ENCODE measurements around the gene ZNF660. TPM values are rescaled to one million over a fixed set of nuclear protein-coding genes. Genes with fewer than 3 reads are reported as not detected.

The ZNF660 gene
- total and polyA plus RNA-seq, 7 donors = 0.60 to 4.9 (median 2.8) TPM; not detected in 1

- Histone ChIP-seq H3K27me3 (no peaks in the 10 kb centered on the region), H3K4me1 (peaks cover 0 to 15% (median 4%) of the 10 kb centered on the region in 4 donors), H3K36me3 (peaks cover 7 to 77% (median 20%) of the 10 kb centered on the region in 4 donors), H3K4me3 (no peak overlapping the region), H3K9me3 (no peaks in the 10 kb centered on the region), H3K27ac (no peak overlapping the region)
- 97 to 98% methylated on average over 3 of the region's 3 CpGs for WGBS, 2 donors
- intact Hi-C loops (cut with DNase I) = no loop called here
- TF ChIP-seq POLR2AphosphoS5 (IDR thresholded peaks at IDR 0.05) = no peak
- TF ChIP-seq POLR2A (IDR thresholded peaks at IDR 0.05) = no peak
- no peak for TF ChIP-seq CTCF (IDR thresholded peaks at IDR 0.05)
- no peak for TF ChIP-seq EP300 (IDR thresholded peaks at IDR 0.05)
- no peak for DNase-seq
Observed at GRCh38 chr3:44632193-44632592, 47.4 kb downstream of the ZNF660 start.

- H3K4me1 ChIP-seq = no peaks in the 10 kb centered on the region
- no peaks in the 10 kb centered on the region for H3K27me3 ChIP-seq
- intact Hi-C loops (cut with DNase I) = no loop called here
- peaks cover 16 to 65% (median 29%) of the 10 kb centered on the region in 4 donors for H3K36me3 ChIP-seq
- H3K9me3 ChIP-seq = peaks cover 0 to 30% (median 7%) of the 10 kb centered on the region in 4 donors
- TF ChIP-seq EP300 (IDR thresholded peaks at IDR 0.05) (no peak), POLR2AphosphoS5 (IDR thresholded peaks at IDR 0.05) (no peak), CTCF (IDR thresholded peaks at IDR 0.05) (no peak), POLR2A (IDR thresholded peaks at IDR 0.05) (no peak)
- 97 to 98% methylated on average over 4 of the region's 4 CpGs for WGBS, 2 donors
- H3K4me3 ChIP-seq = no peak overlapping the region
- no peak for DNase-seq
- no peak overlapping the region for H3K27ac ChIP-seq
Observed at GRCh38 chr3:44642337-44642736, 57.6 kb downstream of the ZNF660 start.

GRCh38 chr3:44643024-44643423, 58.3 kb downstream of the ZNF660 start:
- no peak overlapping the region for H3K4me3 ChIP-seq
- DNase-seq = no peak
- TF ChIP-seq EP300 (IDR thresholded peaks at IDR 0.05) (no peak), POLR2A (IDR thresholded peaks at IDR 0.05) (no peak)
- no peak overlapping the region for H3K27ac ChIP-seq
- H3K27me3 ChIP-seq = no peaks in the 10 kb centered on the region
- H3K4me1 ChIP-seq = peaks cover 0 to under 1% (median 0%) of the 10 kb centered on the region in 4 donors
- H3K36me3 ChIP-seq = peaks cover 16 to 59% (median 28%) of the 10 kb centered on the region in 4 donors
- 98 to 99% methylated on average over 4 of the region's 4 CpGs for WGBS, 2 donors
- intact Hi-C loops (cut with DNase I) = no loop called here
- peaks cover 0 to 30% (median 7%) of the 10 kb centered on the region in 4 donors for H3K9me3 ChIP-seq

GRCh38 chr3:44647771-44648170, 63.0 kb downstream of the ZNF660 start:
- Histone ChIP-seq H3K27ac (no peak overlapping the region), H3K36me3 (peaks cover 6 to 34% (median 21%) of the 10 kb centered on the region in 4 donors), H3K27me3 (no peaks in the 10 kb centered on the region), H3K4me1 (peaks cover 0 to 15% (median 6%) of the 10 kb centered on the region in 4 donors), H3K4me3 (no peak overlapping the region), H3K9me3 (peaks cover 0 to 11% (median 2%) of the 10 kb centered on the region in 4 donors)
- no peak for DNase-seq
- TF ChIP-seq EP300 (IDR thresholded peaks at IDR 0.05) (no peak), POLR2A (IDR thresholded peaks at IDR 0.05) (no peak), POLR2AphosphoS5 (IDR thresholded peaks at IDR 0.05) (no peak), CTCF (IDR thresholded peaks at IDR 0.05) (no peak)
- intact Hi-C loops (cut with DNase I) = loop anchor here (1.0 kb wide), 1 partner anchor 21 kb away; no protein-coding TSS in a partner anchor
- whole genome bisulfite sequencing, 2 donors = 74 to 95% methylated on average over 1 of the region's 1 CpG

GRCh38 chr3:44648564-44649229, 63.9 kb downstream of the ZNF660 start, which contains the start of gene ZNF35:
Gene ZNF35 (plus strand): TSS chr3:44648732. CDS start chr3:44651068, 2,336 bp downstream.
- H3K4me1 ChIP-seq = peaks cover 0 to 15% (median 6%) of the 10 kb centered on the region in 4 donors
- 1% methylated on average over 37 of the region's 37 CpGs for WGBS, 2 donors
- H3K9me3 ChIP-seq = peaks cover 0 to 3% (median 0%) of the 10 kb centered on the region in 4 donors
- no peak for TF ChIP-seq POLR2A (IDR thresholded peaks at IDR 0.05)
- TF ChIP-seq POLR2AphosphoS5 (IDR thresholded peaks at IDR 0.05) = peak in 3 of 4 donors; percentile 42 to 57 (median 47)
- no peak for TF ChIP-seq EP300 (IDR thresholded peaks at IDR 0.05)
- TF ChIP-seq CTCF (IDR thresholded peaks at IDR 0.05) = no peak
- H3K4me3 ChIP-seq = peak within 1 kb of the TSS; percentile 66 to 94 (median 82)
- intact Hi-C loops (cut with DNase I) = loop anchor here (1.0 kb wide), 1 partner anchor 22 kb away; no protein-coding TSS in a partner anchor
- H3K36me3 ChIP-seq = peaks cover 0 to 34% (median 25%) of the 10 kb centered on the region in 4 donors
- H3K27me3 ChIP-seq = no peaks in the 10 kb centered on the region
- peak; percentile 85 for DNase-seq
- H3K27ac ChIP-seq = peak within 1 kb of the TSS; percentile 74 to 81 (median 76)

Measured in sigmoid colon (tissue), 7 donors.